SK-N-SH treated with all-trans-retinoic acid at 6 μM for 48 hours (cell line): Measurements from ENCODE around the gene SHB.

Experiments
- ATAC-seq: fragments of 200-7000 bp; cut with Tn5 transposase; 3 replicates; pipeline ENCODE4 v1.9.1; 2020; ENCODE audit warnings: mild to moderate bottlenecking, moderate library complexity
- ARNTL ChIP-seq: fragments of 450-650 bp; formaldehyde crosslinking; IDR thresholded peaks from 2 replicates; pipeline ENCODE4 v1.5.0; 2020; ENCODE audit warnings: low read depth, mild to moderate bottlenecking, moderate library complexity, borderline replicate concordance
- CREB5 ChIP-seq: fragments of 250-450 bp; sonication (Bioruptor Pico); IDR thresholded peaks from 2 replicates; pipeline ENCODE4 v1.5.1; 2020; ENCODE audit warnings: low read depth, mild to moderate bottlenecking, moderate library complexity
- CSDC2 ChIP-seq: fragments of 250-450 bp; sonication (Bioruptor Pico); IDR thresholded peaks from 2 replicates; pipeline ENCODE4 v1.5.0; 2020; ENCODE audit warnings: mild to moderate bottlenecking, moderate library complexity
- ESRRG ChIP-seq: fragments of 250-450 bp; sonication (Bioruptor Pico); IDR thresholded peaks from 2 replicates; pipeline ENCODE4 v1.6.1; 2021; ENCODE audit warnings: mild to moderate bottlenecking
- ISL1 ChIP-seq: fragments of 250-450 bp; sonication (Bioruptor Pico); IDR thresholded peaks from 2 replicates; pipeline ENCODE4 v2.1.2; 2022; ENCODE audit warnings: mild to moderate bottlenecking, moderate library complexity
- OSR1 ChIP-seq: fragments of 250-450 bp; sonication (Bioruptor Pico); IDR thresholded peaks from 2 replicates; pipeline ENCODE4 v1.8.0; 2022; ENCODE audit warnings: moderate library complexity, mild to moderate bottlenecking, inconsistent platforms
- PATZ1 ChIP-seq: fragments of 250-450 bp; sonication (Bioruptor Pico); IDR thresholded peaks from 2 replicates; pipeline ENCODE4 v1.8.0; 2020; ENCODE audit warnings: mild to moderate bottlenecking, moderate library complexity, borderline replicate concordance
- POU6F1 ChIP-seq: fragments of 250-450 bp; sonication (Bioruptor Pico); IDR thresholded peaks from 2 replicates; pipeline ENCODE4 v1.8.0; 2021; ENCODE audit warnings: low read depth, mild to moderate bottlenecking, moderate library complexity, borderline replicate concordance
- PPARA ChIP-seq: fragments of 250-450 bp; sonication (Bioruptor Pico); IDR thresholded peaks from 2 replicates; pipeline ENCODE4 v1.5.0; 2020; ENCODE audit warnings: mild to moderate bottlenecking, borderline replicate concordance
- RARB ChIP-seq: fragments of 250-450 bp; sonication (Bioruptor Pico); IDR thresholded peaks from 2 replicates; pipeline ENCODE4 v1.8.0; 2021; ENCODE audit warnings: mild to moderate bottlenecking, moderate library complexity
- SNAI2 ChIP-seq: fragments of 250-450 bp; sonication (Bioruptor Pico); IDR thresholded peaks from 2 replicates; pipeline ENCODE4 v1.5.0; 2020; ENCODE audit warnings: mild to moderate bottlenecking, moderate library complexity
- TCF4 ChIP-seq: fragments of 250-450 bp; sonication (Bioruptor Pico); IDR thresholded peaks from 2 replicates; pipeline ENCODE4 v1.8.0; 2021; ENCODE audit warnings: mild to moderate bottlenecking, moderate library complexity, borderline replicate concordance
- TOX ChIP-seq: fragments of 250-450 bp; sonication (Bioruptor Pico); IDR thresholded peaks from 2 replicates; pipeline ENCODE4 v1.8.0; 2021; ENCODE audit warnings: mild to moderate bottlenecking, moderate library complexity, borderline replicate concordance
- TSHZ2 ChIP-seq: fragments of 250-450 bp; sonication (Bioruptor Pico); IDR thresholded peaks from 2 replicates; pipeline ENCODE4 v1.5.0; 2020; ENCODE audit warnings: mild to moderate bottlenecking, moderate library complexity
- ZFP3 ChIP-seq: fragments of 250-450 bp; sonication (Bioruptor Pico); IDR thresholded peaks from 2 replicates; pipeline ENCODE4 v1.5.0; 2020; ENCODE audit warnings: mild to moderate bottlenecking, moderate library complexity
- ZFP30 ChIP-seq: fragments of 450-650 bp; formaldehyde crosslinking; IDR thresholded peaks from 2 replicates; pipeline ENCODE4 v1.5.0; 2022; ENCODE audit warnings: mild to moderate bottlenecking, moderate library complexity
- ZNF565 ChIP-seq: fragments of 450-650 bp; formaldehyde crosslinking; conservative IDR thresholded peaks from 2 replicates; pipeline ENCODE4 v1.5.0; 2020; ENCODE audit warnings: low read depth, mild to moderate bottlenecking, moderate library complexity
- ZNF70 ChIP-seq: fragments of 450-650 bp; formaldehyde crosslinking; IDR thresholded peaks from 2 replicates; pipeline ENCODE4 v1.5.0; 2020; ENCODE audit warnings: mild to moderate bottlenecking, moderate library complexity

The SHB gene

GRCh38 chr9:38031594-38031993 is 37.4 kb downstream of the SHB start:
- no peak for ATAC-seq
- no peak for TF ChIP-seq TCF4
- TF ChIP-seq RARB (CRISPR knock-in tag): no peak
- no peak for TF ChIP-seq PATZ1
- no peak for TF ChIP-seq POU6F1 (CRISPR knock-in tag)
- no peak for TF ChIP-seq ESRRG
- TF ChIP-seq PPARA (CRISPR knock-in tag): no peak
- TF ChIP-seq ZNF565 (CRISPR knock-in tag): no peak
- no peak for TF ChIP-seq ZFP30 (CRISPR knock-in tag)
- TF ChIP-seq TSHZ2: no peak
- no peak for TF ChIP-seq OSR1
- no peak for TF ChIP-seq CREB5 (CRISPR knock-in tag)
- no peak for TF ChIP-seq ARNTL (CRISPR knock-in tag)
- no peak for TF ChIP-seq CSDC2 (CRISPR knock-in tag)
- TF ChIP-seq, all 23 proteins: peak for 0

GRCh38 chr9:38030658-38031057 is 38.4 kb downstream of the SHB start:
- TF ChIP-seq TOX (no peak), ZNF565 (CRISPR knock-in tag) (no peak), ZNF70 (CRISPR knock-in tag) (no peak), ZFP3 (CRISPR knock-in tag) (no peak), SNAI2 (no peak), ARNTL (CRISPR knock-in tag) (no peak), PPARA (CRISPR knock-in tag) (no peak), CREB5 (CRISPR knock-in tag) (no peak), ESRRG (no peak)
- TF ChIP-seq, all 23 proteins: peak for 0
- no peak for ATAC-seq

- ATAC-seq: no peak
These were observed 39.0 kb downstream of the SHB start for GRCh38 chr9:38029915-38030638.

GRCh38 chr9:38027714-38028113 is 41.3 kb downstream of the SHB start:
- no peak for ATAC-seq
- TF ChIP-seq ESRRG: no peak
- no peak for TF ChIP-seq ZFP3 (CRISPR knock-in tag)
- TF ChIP-seq ARNTL (CRISPR knock-in tag): no peak
- TF ChIP-seq TSHZ2: no peak
- no peak for TF ChIP-seq ISL1
- no peak for TF ChIP-seq CSDC2 (CRISPR knock-in tag)

More at GRCh38 chr9:38029915-38030638, 39.0 kb downstream of the SHB start:
- no peak for TF ChIP-seq CSDC2 (CRISPR knock-in tag)
- TF ChIP-seq SNAI2: no peak
- TF ChIP-seq ZNF565 (CRISPR knock-in tag): no peak
